Activated naive CD4-positive, alpha-beta T cell treated with anti-CD3 and anti-CD28 coated beads, Interleukin-2, amount 10 ng/mL, durations not matched to agents 7 days and 5 days (primary cell): ENCODE data around the gene LSM8.
A peak's percentile ranks its signal among the peaks of the same experiment; 100 is the strongest.
"Not testable (repeated sequence)": the region's sequence is repeated elsewhere in the genome, so short reads cannot be mapped to it uniquely, and the experiment has no call there.

Experiments
- CTCF ChIA-PET: fragments of 350-600 bp; sonication (Branson Sonifier 250); formaldehyde crosslinking; loops from one replicate; lab custom pipeline; 2021; ENCODE audit warnings: antibody characterized with exemption; lab: Charles Lee
- DNase-seq: peaks from one replicate; pipeline ENCODE4 v3.0.0-alpha.2; 2020
- H3K27ac Mint-ChIP-seq: one replicate; pipeline ENCODE4 v1.8.0; 2021; ENCODE audit warnings: mild to moderate bottlenecking, moderate library complexity, mixed read lengths
- H3K27me3 Mint-ChIP-seq: one replicate; pipeline ENCODE4 v1.8.0; 2021; ENCODE audit warnings: mild to moderate bottlenecking, mixed read lengths
- H3K36me3 Mint-ChIP-seq: one replicate; pipeline ENCODE4 v1.8.0; 2021; ENCODE audit warnings: mixed read lengths
- H3K4me1 Mint-ChIP-seq: one replicate; pipeline ENCODE4 v1.8.0; 2021; ENCODE audit warnings: mixed read lengths
- H3K4me3 Mint-ChIP-seq: one replicate; pipeline ENCODE4 v1.8.0; 2021; ENCODE audit warnings: mild to moderate bottlenecking, moderate library complexity, mixed read lengths
- H3K9me3 Mint-ChIP-seq: one replicate; pipeline ENCODE4 v1.8.0; 2021; ENCODE audit warnings: mixed read lengths

The LSM8 gene

GRCh38 chr7:118183786-118184564, at the start of gene LSM8:
Gene LSM8 (plus strand): TSS chr7:118184164. CDS start chr7:118184224, 60 bp downstream.
- DNase-seq = peak; percentile 98
- Mint-ChIP-seq H3K4me3 (peak within 1 kb of the TSS; percentile 87), H3K9me3 (no peaks in the 10 kb centered on the region), H3K27ac (peak within 1 kb of the TSS; percentile 95), H3K36me3 (peaks cover 28% of the 10 kb centered on the region), H3K4me1 (peaks cover 42% of the 10 kb centered on the region), H3K27me3 (peaks cover 3% of the 10 kb centered on the region)
- CTCF ChIA-PET = no interaction called here

DNA sequence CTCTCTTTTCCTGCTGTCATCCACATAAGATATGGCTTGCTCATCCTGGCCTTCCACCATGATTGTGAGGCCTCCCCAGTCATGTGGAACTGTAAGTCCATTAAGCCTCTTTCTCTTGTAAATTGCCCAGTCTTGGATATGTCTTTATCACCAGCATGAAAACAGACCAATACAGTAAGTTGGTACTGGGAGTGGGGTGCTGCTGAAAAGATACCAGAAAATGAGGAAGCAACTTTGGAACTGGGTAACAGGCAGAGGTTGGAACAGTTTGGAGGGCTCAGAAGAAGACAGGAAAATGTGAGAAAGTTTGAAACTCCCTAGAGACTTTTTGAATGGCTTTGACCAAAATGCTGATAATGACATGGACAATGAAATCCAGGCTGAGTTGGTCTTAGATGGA, 49.5 kb upstream of the LSM8 start:
- DNase-seq, CTCF ChIA-PET, H3K9me3 Mint-ChIP-seq, H3K27me3 Mint-ChIP-seq, H3K4me3 Mint-ChIP-seq, H3K4me1 Mint-ChIP-seq, H3K36me3 Mint-ChIP-seq, H3K27ac Mint-ChIP-seq: not testable (repeated sequence)

GRCh38 chr7:118140468-118140867, 43.5 kb upstream of the LSM8 start:
- CTCF ChIA-PET = no interaction called here
- Mint-ChIP-seq H3K27ac (no peak overlapping the region), H3K4me1 (no peaks in the 10 kb centered on the region)

GRCh38 chr7:118142012-118142411, 42.0 kb upstream of the LSM8 start:
- no peak for DNase-seq
- H3K27ac Mint-ChIP-seq = no peak overlapping the region
- CTCF ChIA-PET = no interaction called here
- H3K9me3 Mint-ChIP-seq = no peaks in the 10 kb centered on the region
- no peak overlapping the region for H3K4me3 Mint-ChIP-seq
- H3K27me3 Mint-ChIP-seq = no peaks in the 10 kb centered on the region
- no peaks in the 10 kb centered on the region for H3K4me1 Mint-ChIP-seq
- H3K36me3 Mint-ChIP-seq = no peaks in the 10 kb centered on the region

More at GRCh38 chr7:118140468-118140867, 43.5 kb upstream of the LSM8 start:
- no peak for DNase-seq
- H3K4me3 Mint-ChIP-seq = no peak overlapping the region
- no peaks in the 10 kb centered on the region for H3K27me3 Mint-ChIP-seq
- H3K9me3 Mint-ChIP-seq = no peaks in the 10 kb centered on the region
- H3K36me3 Mint-ChIP-seq = no peaks in the 10 kb centered on the region

DNA sequence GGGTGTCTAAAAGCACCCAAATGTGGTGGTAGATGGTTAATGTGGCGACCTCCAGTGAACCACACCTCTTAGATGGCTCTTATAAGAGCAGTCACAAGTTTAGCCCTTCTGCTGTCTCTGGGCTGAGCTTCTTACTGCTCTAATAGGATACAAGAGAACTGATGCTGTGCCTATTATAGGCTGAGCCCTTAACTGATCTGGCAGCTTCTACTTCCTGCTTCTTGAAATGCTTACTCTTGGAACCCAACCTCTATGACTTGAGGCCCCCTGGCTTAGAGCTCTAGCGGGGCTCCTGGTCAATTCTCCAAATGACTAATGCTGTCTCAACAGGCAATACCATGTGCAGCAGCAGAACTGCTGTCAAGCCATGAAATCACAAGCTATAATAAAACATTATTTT, 35.0 kb upstream of the LSM8 start:
- no peak overlapping the region for H3K4me3 Mint-ChIP-seq
- CTCF ChIA-PET = no interaction called here
- no peak for DNase-seq

GRCh38 chr7:118149394-118149793, 34.6 kb upstream of the LSM8 start:
- Mint-ChIP-seq H3K27me3 (peaks cover 4% of the 10 kb centered on the region), H3K9me3 (no peaks in the 10 kb centered on the region), H3K4me1 (no peaks in the 10 kb centered on the region), H3K4me3 (no peak overlapping the region), H3K36me3 (no peaks in the 10 kb centered on the region), H3K27ac (no peak overlapping the region)
- CTCF ChIA-PET = no interaction called here
- DNase-seq = no peak

More for the DNA sequence above, 35.0 kb upstream of the LSM8 start:
- no peaks in the 10 kb centered on the region for H3K9me3 Mint-ChIP-seq
- H3K36me3 Mint-ChIP-seq = no peaks in the 10 kb centered on the region
- H3K27me3 Mint-ChIP-seq = peaks cover under 1% of the 10 kb centered on the region
- no peaks in the 10 kb centered on the region for H3K4me1 Mint-ChIP-seq
- H3K27ac Mint-ChIP-seq = no peak overlapping the region

DNA sequence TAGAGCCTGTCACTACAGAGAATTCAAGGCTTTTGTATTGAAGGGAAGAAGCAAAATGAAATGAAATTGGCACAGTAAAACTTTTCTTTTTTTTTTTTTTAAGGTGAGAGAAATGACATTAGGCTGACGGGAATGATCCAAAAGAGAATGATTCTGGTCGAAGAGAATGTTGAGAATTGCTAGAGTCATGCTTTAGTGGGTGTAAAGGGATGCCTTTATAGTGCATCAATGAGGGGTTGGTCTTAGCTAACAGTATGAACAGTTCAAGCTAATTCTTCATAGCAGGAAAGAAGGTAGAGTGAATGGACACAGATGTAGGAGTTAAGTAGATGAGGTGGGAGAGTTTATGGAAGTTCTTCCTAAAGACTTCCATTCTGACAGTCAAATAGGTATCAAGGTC, 32.3 kb upstream of the LSM8 start:
- CTCF ChIA-PET = interaction anchor here (1.2 to 1.6 kb wide), 2 partner anchors 48 to 418 kb away, joined by 3 read pairs; no protein-coding TSS in a partner anchor
- Mint-ChIP-seq H3K27ac (no peak overlapping the region), H3K9me3 (no peaks in the 10 kb centered on the region), H3K27me3 (peaks cover 10% of the 10 kb centered on the region), H3K4me1 (no peaks in the 10 kb centered on the region), H3K36me3 (no peaks in the 10 kb centered on the region), H3K4me3 (no peak overlapping the region)
- DNase-seq = no peak

- CTCF ChIA-PET = interaction anchor here (0.7 to 1.6 kb wide), 3 partner anchors 48 to 418 kb away, joined by 3 read pairs; no protein-coding TSS in a partner anchor
- Mint-ChIP-seq H3K4me3 (no peak overlapping the region), H3K27ac (no peak overlapping the region), H3K27me3 (peaks cover 10% of the 10 kb centered on the region), H3K36me3 (no peaks in the 10 kb centered on the region), H3K4me1 (no peaks in the 10 kb centered on the region), H3K9me3 (no peaks in the 10 kb centered on the region)
- DNase-seq = no peak
Measured at GRCh38 chr7:118152149-118152548, 31.8 kb upstream of the LSM8 start.

GRCh38 chr7:118152654-118153053, 31.3 kb upstream of the LSM8 start:
- CTCF ChIA-PET = interaction anchor here (0.7 to 1.6 kb wide), 2 partner anchors 96 to 419 kb away, joined by 3 read pairs; no protein-coding TSS in a partner anchor
- Mint-ChIP-seq H3K9me3 (no peaks in the 10 kb centered on the region), H3K27ac (no peak overlapping the region), H3K4me1 (no peaks in the 10 kb centered on the region), H3K36me3 (no peaks in the 10 kb centered on the region), H3K4me3 (no peak overlapping the region), H3K27me3 (peaks cover 10% of the 10 kb centered on the region)
- no peak for DNase-seq

- Mint-ChIP-seq H3K27ac (no peak overlapping the region), H3K9me3 (peaks cover 4% of the 10 kb centered on the region), H3K36me3 (no peaks in the 10 kb centered on the region), H3K4me1 (no peaks in the 10 kb centered on the region), H3K4me3 (no peak overlapping the region), H3K27me3 (peaks cover 10% of the 10 kb centered on the region)
- DNase-seq = no peak
- CTCF ChIA-PET = interaction anchor here (0.9 to 1.1 kb wide), 3 partner anchors 40 to 55 kb away, joined by 3 read pairs; no protein-coding TSS in a partner anchor
Measured at GRCh38 chr7:118153551-118154177, 30.3 kb upstream of the LSM8 start.

DNA sequence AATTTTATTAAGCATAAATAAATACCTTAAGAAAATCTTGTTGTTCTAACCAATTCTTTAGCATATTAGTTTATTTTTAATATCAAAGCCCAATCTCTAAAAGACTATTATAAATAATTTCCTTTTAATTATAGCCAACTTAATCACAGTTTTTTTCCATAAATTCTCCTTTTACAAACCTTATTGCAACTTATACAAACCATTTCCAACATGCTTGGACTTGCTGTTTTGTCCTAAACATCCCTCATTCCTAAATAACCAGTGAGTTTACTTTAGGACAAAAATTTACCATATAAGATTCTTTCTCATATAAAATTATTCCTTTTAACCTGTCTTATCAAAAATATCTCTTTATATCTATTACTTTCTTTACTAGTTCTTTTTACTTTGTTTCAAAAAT, 25.2 kb upstream of the LSM8 start:
- no peak overlapping the region for H3K4me3 Mint-ChIP-seq
- peaks cover 10% of the 10 kb centered on the region for H3K27me3 Mint-ChIP-seq
- no peaks in the 10 kb centered on the region for H3K36me3 Mint-ChIP-seq
- CTCF ChIA-PET = no interaction called here
- no peak overlapping the region for H3K27ac Mint-ChIP-seq
- peaks cover 6% of the 10 kb centered on the region for H3K9me3 Mint-ChIP-seq
- DNase-seq = no peak
- H3K4me1 Mint-ChIP-seq = no peaks in the 10 kb centered on the region

DNA sequence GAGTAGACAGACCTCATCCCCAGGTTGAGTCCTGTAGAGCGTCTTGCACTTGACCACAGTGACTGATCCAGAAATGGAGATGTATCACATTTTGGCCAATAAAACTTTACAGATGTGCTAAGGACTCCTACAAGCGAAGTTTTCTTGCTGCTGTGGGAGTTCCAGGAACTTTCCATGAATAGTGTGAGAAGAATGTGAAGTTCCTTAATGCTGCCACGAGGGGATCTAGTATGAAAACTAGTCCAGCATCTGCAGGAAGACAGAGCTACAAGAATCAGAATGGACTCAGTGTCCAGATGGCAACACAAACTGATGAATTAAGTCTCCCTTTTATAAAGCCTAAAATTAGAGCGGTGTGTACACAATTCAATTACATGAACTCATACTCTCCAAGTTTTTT, 14.8 kb upstream of the LSM8 start:
- CTCF ChIA-PET = no interaction called here
- no peak for DNase-seq

GRCh38 chr7:118175740-118176139, 8.2 kb upstream of the LSM8 start:
- H3K4me1 Mint-ChIP-seq = no peaks in the 10 kb centered on the region
- no peaks in the 10 kb centered on the region for H3K9me3 Mint-ChIP-seq
- H3K27ac Mint-ChIP-seq = no peak overlapping the region
- no peaks in the 10 kb centered on the region for H3K36me3 Mint-ChIP-seq
- H3K4me3 Mint-ChIP-seq = no peak overlapping the region
- DNase-seq = no peak
- CTCF ChIA-PET = no interaction called here
- H3K27me3 Mint-ChIP-seq = peaks cover 7% of the 10 kb centered on the region

More for the DNA sequence above, 14.8 kb upstream of the LSM8 start:
- H3K9me3 Mint-ChIP-seq = no peaks in the 10 kb centered on the region
- H3K27ac Mint-ChIP-seq = no peak overlapping the region
- H3K4me3 Mint-ChIP-seq = no peak overlapping the region
- peaks cover 3% of the 10 kb centered on the region for H3K4me1 Mint-ChIP-seq
- peaks cover 14% of the 10 kb centered on the region for H3K27me3 Mint-ChIP-seq
- no peaks in the 10 kb centered on the region for H3K36me3 Mint-ChIP-seq

DNA sequence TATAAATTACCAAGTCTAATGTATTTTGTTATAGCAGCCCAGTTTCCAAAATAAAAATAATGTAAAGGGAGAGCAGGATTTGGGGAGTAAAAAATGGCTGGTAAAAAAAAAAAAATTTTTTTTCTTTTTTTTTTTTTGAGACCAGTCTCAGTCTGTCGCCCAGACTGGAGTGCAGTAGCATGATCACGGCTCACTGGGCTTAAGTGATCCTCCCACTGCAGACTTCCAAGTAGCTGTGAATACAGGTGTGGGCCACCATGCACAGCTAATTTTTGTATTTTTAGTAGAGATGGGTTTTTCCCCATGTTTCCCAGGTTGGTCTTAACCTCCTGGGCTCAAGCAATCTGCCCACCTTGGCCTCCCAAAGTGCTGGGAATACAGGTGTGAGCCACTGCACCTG, 4.8 kb upstream of the LSM8 start:
- no peaks in the 10 kb centered on the region for H3K9me3 Mint-ChIP-seq
- no peak overlapping the region for H3K4me3 Mint-ChIP-seq
- H3K4me1 Mint-ChIP-seq = peaks cover 15% of the 10 kb centered on the region
- DNase-seq = no peak
- CTCF ChIA-PET = no interaction called here
- H3K36me3 Mint-ChIP-seq = peaks cover 3% of the 10 kb centered on the region
- H3K27ac Mint-ChIP-seq = no peak overlapping the region
- peaks cover 7% of the 10 kb centered on the region for H3K27me3 Mint-ChIP-seq
